AG10803 (cell line): ENCODE measurements around the gene KHDC3L.
"Not testable (repeated sequence)": the region's sequence is repeated elsewhere in the genome, so short reads cannot be mapped to it uniquely, and the experiment has no call there.

Experiments
- DNase-seq: peaks from one replicate; pipeline ENCODE4 v3.0.0; 2010; ENCODE audit warnings: low read depth
- H3K4me3 ChIP-seq: 2 replicates; pipeline ENCODE4 v1.5.1; 2011; ENCODE audit warnings: mild to moderate bottlenecking, low read length, control low read depth
- TF ChIP-seq, protein P1 (sequence below): conservative IDR thresholded peaks from 2 replicates; pipeline ENCODE4 v1.5.1; 2011; ENCODE audit warnings: mild to moderate bottlenecking, low read length, control low read depth, inconsistent platforms

KHDC3L gene

DNA sequence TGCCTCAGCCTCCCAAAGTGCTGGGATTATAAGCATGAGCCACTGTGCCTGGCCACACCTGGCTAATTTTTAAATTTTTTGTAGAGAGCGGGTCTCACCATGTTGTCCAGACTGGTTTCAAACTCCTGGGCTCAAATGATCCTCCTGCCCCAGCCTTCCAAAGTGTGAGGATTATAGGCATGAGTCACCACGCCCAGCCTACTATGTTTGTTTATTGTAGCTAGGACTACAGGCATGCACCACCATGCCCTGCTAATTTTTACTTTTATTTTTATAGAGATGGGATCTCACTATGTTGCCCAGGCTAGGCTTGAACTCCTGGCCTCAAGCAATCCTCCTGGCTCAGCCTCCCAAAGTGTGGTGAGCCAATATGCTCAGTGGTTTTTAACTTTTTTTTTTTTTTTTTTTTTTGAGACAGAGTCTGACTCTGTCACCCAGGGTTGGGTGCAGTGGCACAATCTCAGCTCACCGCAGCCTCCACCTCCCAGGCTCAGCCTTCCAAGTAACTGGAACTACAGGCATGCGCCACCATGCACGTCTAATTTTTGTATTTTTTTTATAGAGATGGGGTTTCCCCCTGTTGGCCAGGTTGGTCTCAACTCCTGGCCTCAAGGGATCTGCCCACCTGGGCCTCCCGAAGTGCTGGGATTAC is 20.1 kb downstream of the KHDC3L start:
- TF ChIP-seq, protein P1, sequence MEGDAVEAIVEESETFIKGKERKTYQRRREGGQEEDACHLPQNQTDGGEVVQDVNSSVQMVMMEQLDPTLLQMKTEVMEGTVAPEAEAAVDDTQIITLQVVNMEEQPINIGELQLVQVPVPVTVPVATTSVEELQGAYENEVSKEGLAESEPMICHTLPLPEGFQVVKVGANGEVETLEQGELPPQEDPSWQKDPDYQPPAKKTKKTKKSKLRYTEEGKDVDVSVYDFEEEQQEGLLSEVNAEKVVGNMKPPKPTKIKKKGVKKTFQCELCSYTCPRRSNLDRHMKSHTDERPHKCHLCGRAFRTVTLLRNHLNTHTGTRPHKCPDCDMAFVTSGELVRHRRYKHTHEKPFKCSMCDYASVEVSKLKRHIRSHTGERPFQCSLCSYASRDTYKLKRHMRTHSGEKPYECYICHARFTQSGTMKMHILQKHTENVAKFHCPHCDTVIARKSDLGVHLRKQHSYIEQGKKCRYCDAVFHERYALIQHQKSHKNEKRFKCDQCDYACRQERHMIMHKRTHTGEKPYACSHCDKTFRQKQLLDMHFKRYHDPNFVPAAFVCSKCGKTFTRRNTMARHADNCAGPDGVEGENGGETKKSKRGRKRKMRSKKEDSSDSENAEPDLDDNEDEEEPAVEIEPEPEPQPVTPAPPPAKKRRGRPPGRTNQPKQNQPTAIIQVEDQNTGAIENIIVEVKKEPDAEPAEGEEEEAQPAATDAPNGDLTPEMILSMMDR, result no peak
- no peak overlapping the region for H3K4me3 ChIP-seq
- DNase-seq, result no peak

DNA sequence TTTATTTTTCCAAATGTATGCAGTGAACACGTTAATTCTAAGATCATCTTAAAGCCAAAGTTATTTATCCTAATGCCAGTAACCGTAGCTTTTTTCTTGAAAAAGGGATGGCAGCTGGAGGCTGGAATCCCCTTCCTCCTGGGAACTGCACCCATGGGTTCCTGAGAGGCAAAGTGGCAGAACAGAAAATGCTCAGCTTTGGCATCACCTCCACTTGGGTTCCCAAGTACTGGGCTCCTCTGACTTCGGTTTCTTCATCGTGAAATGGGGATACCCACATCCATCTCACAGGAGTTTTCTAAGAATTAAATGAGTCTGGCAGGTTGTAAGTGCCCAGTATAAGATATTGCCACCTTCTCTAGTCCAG is 26.0 kb downstream of the KHDC3L start:
- H3K4me3 ChIP-seq, result peak overlapping the region; percentile 69
- TF ChIP-seq, protein P1, result no peak

DNA sequence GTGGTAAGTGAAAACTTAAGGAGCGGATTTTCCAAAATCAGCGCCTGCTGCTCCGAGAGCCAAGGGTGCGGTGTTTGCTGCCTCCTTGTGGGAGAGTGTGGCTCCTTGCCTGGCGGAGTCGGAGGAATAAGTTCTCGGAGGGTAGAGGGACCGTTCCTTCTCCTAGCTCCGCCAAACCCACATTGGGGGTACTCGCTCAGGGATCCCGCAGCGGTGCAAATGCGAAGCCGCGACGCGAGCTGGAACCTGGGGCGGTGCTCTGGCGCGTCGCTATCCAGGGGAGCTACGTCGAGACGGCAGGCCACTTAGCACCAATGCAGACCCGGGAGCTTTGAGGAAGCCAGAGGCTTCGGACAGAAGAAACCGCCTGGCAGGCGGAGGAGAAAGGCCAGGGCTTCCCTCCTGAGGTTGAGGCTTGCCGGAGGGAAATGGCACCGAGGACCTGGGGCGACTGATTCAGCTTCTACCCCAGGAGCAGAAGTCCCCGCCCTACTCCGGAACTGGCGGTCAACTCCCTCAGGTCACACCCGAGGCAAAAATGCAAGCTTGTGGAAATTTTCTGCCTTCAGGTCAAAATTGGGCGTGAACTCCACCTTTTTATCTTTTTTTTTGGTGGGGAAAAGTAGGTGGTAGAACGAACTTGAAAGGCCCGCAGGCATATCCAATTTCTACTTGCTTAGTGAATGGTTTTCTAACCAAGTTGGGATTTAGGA is 26.5 kb downstream of the KHDC3L start:
- peak; percentile 42 for DNase-seq
- peak overlapping the region; percentile 69 for H3K4me3 ChIP-seq
- TF ChIP-seq, protein P1, result peak; percentile 76

More for the DNA sequence above, 26.0 kb downstream of the KHDC3L start:
- DNase-seq, result no peak

DNA sequence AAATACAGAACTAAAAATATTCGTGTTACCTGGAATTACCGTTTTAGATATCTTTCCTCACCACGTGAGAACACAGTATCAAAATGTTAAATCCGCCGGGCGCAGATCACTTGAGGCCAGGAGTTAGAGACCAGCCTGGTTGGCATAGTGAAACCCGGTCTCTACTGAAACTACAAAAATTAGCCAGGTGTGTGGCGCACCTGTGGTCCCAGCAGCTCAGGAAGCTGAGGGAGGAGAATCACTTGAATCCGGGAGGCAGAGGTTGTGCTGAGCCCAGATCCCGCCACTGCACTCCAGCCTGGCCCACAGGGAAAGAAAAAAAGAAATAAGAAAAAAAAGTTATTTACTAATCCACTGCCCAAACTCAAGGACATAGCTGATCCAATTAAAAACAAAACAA is 27.4 kb downstream of the KHDC3L start:
- no peak for DNase-seq
- H3K4me3 ChIP-seq, result no peak overlapping the region
- TF ChIP-seq, protein P1, result no peak

DNA sequence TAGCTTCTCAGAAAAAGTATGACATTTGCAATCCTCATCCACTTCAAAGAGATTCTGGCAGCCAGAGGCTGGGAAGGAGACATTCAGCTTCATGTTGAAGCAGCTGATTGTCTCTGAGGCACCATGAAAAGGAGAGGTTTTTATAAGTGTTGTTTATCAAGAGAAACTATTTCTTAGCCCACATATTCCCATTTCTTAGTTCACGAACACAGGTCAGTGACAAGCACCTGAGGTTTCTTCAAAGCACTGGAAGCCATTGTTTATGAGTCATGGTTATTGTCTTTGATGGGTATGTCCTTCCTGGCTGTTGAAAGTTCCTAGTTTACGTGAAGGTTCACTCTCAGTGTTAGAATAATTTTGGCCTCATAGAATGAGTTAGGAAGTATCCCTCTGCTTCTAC is 29.2 kb downstream of the KHDC3L start:
- no peak for DNase-seq
- TF ChIP-seq, protein P1, result no peak
- no peak overlapping the region for H3K4me3 ChIP-seq

DNA sequence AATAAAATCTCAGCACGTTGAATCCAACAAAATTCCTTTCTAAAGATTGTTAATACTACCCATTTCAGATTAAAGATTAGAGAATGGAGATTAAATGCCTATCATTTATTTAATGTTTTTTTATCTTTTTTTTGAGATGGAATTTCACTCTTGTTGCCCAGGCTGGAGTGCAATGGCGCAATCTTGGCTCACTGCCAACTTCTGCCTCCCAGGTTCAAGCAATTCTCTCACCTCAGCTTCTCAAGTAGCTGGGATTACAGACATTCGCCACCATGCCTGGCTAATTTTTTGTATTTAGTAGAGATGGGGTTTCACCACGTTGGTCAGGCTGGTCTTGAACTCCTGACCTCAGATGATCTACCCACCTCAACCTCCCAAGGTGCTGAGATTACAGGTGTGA is 29.7 kb downstream of the KHDC3L start:
- DNase-seq, H3K4me3 ChIP-seq: not testable (repeated sequence)

DNA sequence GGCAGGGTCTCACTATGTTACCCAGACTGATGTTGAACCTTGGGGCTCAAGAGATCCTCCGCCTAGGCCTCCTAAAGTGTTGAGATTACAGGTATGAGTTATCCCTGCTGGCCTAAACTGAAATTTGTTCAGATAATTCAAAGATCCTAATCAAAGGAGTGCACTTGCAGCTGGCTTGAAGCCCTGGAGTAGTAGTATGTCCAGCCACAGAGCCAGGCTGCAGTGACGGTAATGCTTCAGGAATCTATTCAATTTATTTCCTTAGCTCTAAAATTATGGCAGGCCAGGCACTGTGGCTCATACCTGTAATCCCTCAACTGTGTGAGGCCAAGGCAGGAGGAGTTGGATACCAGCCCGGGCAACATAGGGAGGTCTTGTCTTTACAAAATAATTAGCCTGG is 30.8 kb downstream of the KHDC3L start:
- H3K4me3 ChIP-seq, result no peak overlapping the region
- TF ChIP-seq, protein P1, result no peak

More for the DNA sequence above, 30.8 kb downstream of the KHDC3L start:
- no peak for DNase-seq
